Liver (tissue), 9 donors: ENCODE results near the gene SPTBN1. TPM values are rescaled to one million over a fixed set of nuclear protein-coding genes. Genes with fewer than 3 reads are reported as not detected.

Source experiments
- DNase-seq: peaks from one replicate; pipeline ENCODE4 v3.0.0-alpha.2; 2017; ENCODE audit warnings: low spot score
- H3K27ac ChIP-seq, 2 donors: one replicate each; pipeline ENCODE4 v1.7.0; 2013; ENCODE audit warnings: inconsistent platforms in 2 of 2, low read length in 2 of 2, control low read depth in 1 of 2, low read depth in 1 of 2, mild to moderate bottlenecking in 1 of 2
- H3K27me3 ChIP-seq, 4 donors: one replicate each; pipeline versions ENCODE4 v1.6.1 to v1.7.0; 2013; ENCODE audit warnings: low read length in 3 of 4, inconsistent platforms in 1 of 4, mild to moderate bottlenecking in 1 of 4, moderate library complexity in 1 of 4; ENCODE audit not compliant: control insufficient read depth in 4 of 4, insufficient read depth in 4 of 4
- H3K36me3 ChIP-seq, 4 donors: one replicate each; pipeline versions ENCODE4 v1.6.1 to v1.7.0; 2013; ENCODE audit warnings: low read length in 3 of 4, mild to moderate bottlenecking in 3 of 4, low read depth in 1 of 4, moderate library complexity in 1 of 4; ENCODE audit not compliant: control insufficient read depth in 4 of 4, insufficient read depth in 3 of 4
- H3K4me1 ChIP-seq, 4 donors: one replicate each; pipeline versions ENCODE4 v1.6.1 to v1.7.0; 2013; ENCODE audit warnings: low read length in 3 of 4, mild to moderate bottlenecking in 3 of 4, moderate library complexity in 1 of 4; ENCODE audit not compliant: control insufficient read depth in 4 of 4, insufficient read depth in 4 of 4
- H3K4me3 ChIP-seq, 3 donors: one replicate each; pipeline versions ENCODE4 v1.6.1 to v1.7.0; 2013; ENCODE audit warnings: low read length in 3 of 3, control low read depth in 1 of 3, low read depth in 1 of 3, mild to moderate bottlenecking in 1 of 3
- H3K9ac ChIP-seq, 2 donors: one replicate each; pipeline ENCODE4 v1.7.0; 2013; ENCODE audit warnings: low read length in 2 of 2, mild to moderate bottlenecking in 2 of 2, moderate library complexity in 2 of 2, control low read depth in 1 of 2, low read depth in 1 of 2
- H3K9me3 ChIP-seq, 4 donors: one replicate each; pipeline versions ENCODE4 v1.6.1 to v1.7.0; 2013; ENCODE audit warnings: low read length in 3 of 4; ENCODE audit not compliant: control insufficient read depth in 4 of 4
- ATF3 ChIP-seq: IDR thresholded peaks from 2 replicates; pipeline ENCODE4 v1.6.1; 2016; ENCODE audit warnings: antibody characterized with exemption
- CTCF ChIP-seq: fragments of 150-350 bp; IDR thresholded peaks from 2 replicates; pipeline ENCODE4 v1.5.1; 2017; ENCODE audit warnings: improper control_type of control experiment, low read depth, low read length; ENCODE audit not compliant: missing input control
- FOXA1 ChIP-seq: IDR thresholded peaks from 2 replicates; pipeline ENCODE4 v1.6.1; 2016; ENCODE audit warnings: antibody characterized with exemption
- FOXA2 ChIP-seq: IDR thresholded peaks from 2 replicates; pipeline ENCODE4 v1.6.1; 2016; ENCODE audit warnings: antibody characterized with exemption
- GABPA ChIP-seq, 2 donors: IDR thresholded peaks in 1 of 2; conservative IDR thresholded peaks in 1 of 2; 2 replicates each; pipeline ENCODE4 v1.6.1; 2016; ENCODE audit warnings: antibody characterized with exemption in 2 of 2, mild to moderate bottlenecking in 1 of 2, moderate library complexity in 1 of 2
- HNF4A ChIP-seq, 2 donors: conservative IDR thresholded peaks; 2 replicates each; pipeline ENCODE4 v1.6.1; 2016; ENCODE audit warnings: antibody characterized with exemption in 2 of 2, mild to moderate bottlenecking in 2 of 2
- HNF4G ChIP-seq: IDR thresholded peaks from 2 replicates; pipeline ENCODE4 v1.6.1; 2016; ENCODE audit warnings: antibody characterized with exemption
- JUND ChIP-seq, 2 donors: IDR thresholded peaks; 2 replicates each; pipeline ENCODE4 v1.6.1; 2016; ENCODE audit warnings: antibody characterized with exemption in 2 of 2
- MAX ChIP-seq: IDR thresholded peaks from 2 replicates; pipeline ENCODE4 v1.6.1; 2016; ENCODE audit warnings: antibody characterized with exemption
- NR2F2 ChIP-seq: IDR thresholded peaks from 2 replicates; pipeline ENCODE4 v1.6.1; 2016; ENCODE audit warnings: antibody characterized with exemption
- RAD21 ChIP-seq, 2 donors: IDR thresholded peaks; 2 replicates each; pipeline ENCODE4 v1.6.1; 2016; ENCODE audit warnings: antibody characterized with exemption in 2 of 2, mild to moderate bottlenecking in 2 of 2
- REST ChIP-seq: IDR thresholded peaks from 2 replicates; pipeline ENCODE4 v1.6.1; 2016; ENCODE audit warnings: antibody characterized with exemption, mild to moderate bottlenecking
- RXRA ChIP-seq, 2 donors: IDR thresholded peaks; 2 replicates each; pipeline ENCODE4 v1.6.1; 2017 to 2018; ENCODE audit warnings: antibody characterized with exemption in 2 of 2, mild to moderate bottlenecking in 1 of 2
- SP1 ChIP-seq: IDR thresholded peaks from 2 replicates; pipeline ENCODE4 v1.6.1; 2018; ENCODE audit warnings: antibody characterized with exemption, mild to moderate bottlenecking
- YY1 ChIP-seq: IDR thresholded peaks from 2 replicates; pipeline ENCODE4 v1.6.1; 2016; ENCODE audit warnings: antibody characterized with exemption, mild to moderate bottlenecking
- ZBTB33 ChIP-seq: IDR thresholded peaks from 2 replicates; pipeline ENCODE4 v1.6.1; 2016; ENCODE audit warnings: antibody characterized with exemption
- WGBS: extraction: QIAGEN DNeasy Blood & Tissue Kit; methylation state at CpG from one replicate; pipeline ENCODE4 v1.1.7; 2013; 5-methylcytosine and 5-hydroxymethylcytosine counted together
- polyA plus RNA-seq, 2 donors: library from polyadenylated mRNA; stranded (reverse) in 1 of 2; unstranded in 1 of 2; fragments of 200-250 nt in 1 of 2; fragments of >200 nt in 1 of 2; fragmentation: Nextera tagmentation in 1 of 2; extraction: Ambion mirVana in 1 of 2; gene quantifications; one replicate each; pipeline versions ENCODE4 v1.2.1 to v1.2.3, GENCODE V29; 2013 to 2015
- total RNA-seq, 2 donors: library from RNA; depleted of rRNA; stranded (reverse); fragments of >200 nt; gene quantifications; one replicate each; pipeline ENCODE4 v1.2.3, GENCODE V29; 2014
- donor health status: healthy.
- donor health status: healthy.
- donor health status: healthy.
- donor health status: healthy.
- donor health status: healthy.

Gene SPTBN1
- total and polyA plus RNA-seq, 4 donors, result 44.8 to 191 (median 75.9) TPM

- H3K27me3 ChIP-seq, result no peaks in the 10 kb centered on the region
- no peak for DNase-seq
- 89% methylated on average over 2 of the region's 2 CpGs for WGBS
- no peak overlapping the region for H3K27ac ChIP-seq
- no peaks in the 10 kb centered on the region for H3K9me3 ChIP-seq
- peaks cover 0 to 2% (median 0%) of the 10 kb centered on the region in 4 donors for H3K4me1 ChIP-seq
- TF ChIP-seq SP1, result no peak
- TF ChIP-seq REST, result no peak
- no peak for TF ChIP-seq ZBTB33
- TF ChIP-seq FOXA1, result no peak
- no peak for TF ChIP-seq HNF4A (conservative IDR thresholded peaks at IDR 0.05)
- no peak for TF ChIP-seq ATF3
- TF ChIP-seq HNF4G, result no peak
- no peak for TF ChIP-seq RAD21 (IDR thresholded peaks at IDR 0.05)
- no peak for TF ChIP-seq NR2F2
- TF ChIP-seq GABPA (IDR thresholded peaks at IDR 0.05 in 1 of 2, conservative IDR thresholded peaks at IDR 0.05 in 1 of 2), result no peak
- no peak for TF ChIP-seq JUND (IDR thresholded peaks at IDR 0.05)
- TF ChIP-seq FOXA2, result no peak
- TF ChIP-seq CTCF, result no peak
- no peak for TF ChIP-seq MAX
- TF ChIP-seq YY1, result no peak
- TF ChIP-seq RXRA (IDR thresholded peaks at IDR 0.05), result no peak
- no peak overlapping the region for H3K9ac ChIP-seq
- H3K36me3 ChIP-seq, result peaks cover 0 to 1% (median 0%) of the 10 kb centered on the region in 4 donors
- no peak overlapping the region for H3K4me3 ChIP-seq
Measured at GRCh38 chr2:54434711-54435110, 21.4 kb upstream of the SPTBN1 start.
